Fibroblast of pulmonary artery (primary cell): ENCODE results near the gene YIPF3.

Source experiments
- DNase-seq: peaks from one replicate; pipeline ENCODE4 v3.0.0-alpha.2; 2010; ENCODE audit warnings: low read depth
- H3K4me3 ChIP-seq: replicated peaks from 2 replicates; pipeline ENCODE4 v1.5.1; 2011; ENCODE audit warnings: low read depth, mild to moderate bottlenecking, control low read depth, low read length, moderate library complexity
- CTCF ChIP-seq: IDR thresholded peaks from 2 replicates; pipeline ENCODE4 v1.5.1; 2011; ENCODE audit warnings: mild to moderate bottlenecking, control low read depth, low read length, inconsistent platforms; ENCODE audit errors: missing control alignments

YIPF3 gene

GRCh38 chr6:43496370-43497128, 20.2 kb downstream of the YIPF3 start:
- TF ChIP-seq CTCF: peak; percentile 51
- peak; percentile 43 for DNase-seq
- H3K4me3 ChIP-seq: no peak overlapping the region

- DNase-seq: no peak
Measured at GRCh38 chr6:43495409-43495941, 21.3 kb downstream of the YIPF3 start.

GRCh38 chr6:43494766-43495165, 22.0 kb downstream of the YIPF3 start:
- no peak for DNase-seq
- H3K4me3 ChIP-seq: no peak overlapping the region
- TF ChIP-seq CTCF: no peak

More at GRCh38 chr6:43495409-43495941, 21.3 kb downstream of the YIPF3 start:
- peak; percentile 20 for TF ChIP-seq CTCF
- H3K4me3 ChIP-seq: no peak overlapping the region

- DNase-seq: no peak
- H3K4me3 ChIP-seq: no peak overlapping the region
- TF ChIP-seq CTCF: no peak
Measured at GRCh38 chr6:43494321-43494720, 22.4 kb downstream of the YIPF3 start.

- no peak overlapping the region for H3K4me3 ChIP-seq
- no peak for TF ChIP-seq CTCF
- no peak for DNase-seq
Measured at GRCh38 chr6:43493833-43494232, 22.9 kb downstream of the YIPF3 start.

- no peak for DNase-seq
- TF ChIP-seq CTCF: no peak
- no peak overlapping the region for H3K4me3 ChIP-seq
Measured at GRCh38 chr6:43493230-43493629, 23.5 kb downstream of the YIPF3 start.

GRCh38 chr6:43492673-43493072, 24.1 kb downstream of the YIPF3 start:
- DNase-seq: peak; percentile 34
- TF ChIP-seq CTCF: no peak
- H3K4me3 ChIP-seq: no peak overlapping the region
